Measurements from ENCODE around the gene ZNF652.
"Not testable (repeated sequence)": the region's sequence is repeated elsewhere in the genome, so short reads cannot be mapped to it uniquely, and the experiment has no call there.

The ZNF652 gene

GRCh38 chr17:49384951-49385350 is 22.9 kb upstream of the ZNF652 start:
- no peak for DNase-seq

DNA sequence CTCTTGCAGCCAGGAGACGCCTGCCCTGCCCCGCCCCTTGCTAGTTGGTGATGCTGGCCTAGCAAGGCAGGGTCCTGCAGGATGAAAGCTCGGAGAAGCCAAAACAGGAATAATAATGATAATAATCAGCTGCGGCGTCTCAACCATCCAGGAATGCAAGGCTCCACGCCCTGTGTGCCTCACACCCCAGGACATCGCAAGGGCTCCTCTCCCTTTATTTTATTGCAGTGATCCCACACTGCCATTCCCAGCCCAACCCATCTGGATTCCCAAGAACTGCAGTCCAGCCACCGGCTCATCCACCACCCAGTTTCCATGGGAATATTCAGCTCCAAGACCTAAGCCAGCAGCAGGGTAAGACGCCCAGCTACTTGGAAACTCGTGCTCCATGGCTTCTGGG is 21.0 kb upstream of the ZNF652 start:
- no peak for DNase-seq

DNA sequence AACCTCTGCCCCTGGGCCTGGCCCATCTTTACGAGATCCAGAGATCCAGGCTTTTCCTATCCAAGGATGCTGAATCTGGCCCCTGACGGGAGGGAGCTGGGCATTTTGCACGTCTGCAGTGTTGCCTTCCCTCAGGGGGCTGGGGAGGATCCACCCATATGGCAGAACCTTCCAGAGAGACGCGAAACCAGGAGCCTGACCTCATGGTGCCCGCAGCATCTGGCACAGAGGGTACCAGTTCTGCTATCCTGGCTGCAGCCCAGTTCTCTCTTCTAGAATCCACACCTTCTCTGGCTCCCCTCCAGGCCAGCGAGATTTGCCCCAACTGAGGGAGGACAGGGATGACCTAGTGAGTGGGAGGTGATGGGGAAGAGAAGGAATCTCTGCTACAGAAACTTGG is 20.5 kb upstream of the ZNF652 start:
- no peak for DNase-seq

- no peak for DNase-seq
Observed at GRCh38 chr17:49381793-49382192, 19.7 kb upstream of the ZNF652 start.

DNA sequence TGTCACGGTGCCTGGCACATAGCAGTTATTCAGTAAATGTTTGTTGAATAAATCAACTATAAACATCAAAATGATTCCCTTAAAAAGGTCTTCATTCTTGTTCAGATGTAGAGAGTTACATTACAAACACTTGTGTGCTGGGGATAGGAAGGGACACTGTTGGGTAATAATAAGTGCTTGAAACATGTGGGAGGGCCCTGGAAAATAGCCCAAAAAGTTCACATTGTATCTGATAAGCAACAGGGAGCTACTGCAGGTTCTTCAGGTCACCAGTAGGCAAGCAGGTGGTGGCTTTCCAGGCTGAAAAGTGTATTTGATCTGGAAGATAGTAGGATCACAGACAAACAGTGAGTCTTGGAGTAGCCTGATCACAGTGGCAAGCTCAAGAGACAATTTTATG is 19.0 kb upstream of the ZNF652 start:
- no peak for DNase-seq

DNA sequence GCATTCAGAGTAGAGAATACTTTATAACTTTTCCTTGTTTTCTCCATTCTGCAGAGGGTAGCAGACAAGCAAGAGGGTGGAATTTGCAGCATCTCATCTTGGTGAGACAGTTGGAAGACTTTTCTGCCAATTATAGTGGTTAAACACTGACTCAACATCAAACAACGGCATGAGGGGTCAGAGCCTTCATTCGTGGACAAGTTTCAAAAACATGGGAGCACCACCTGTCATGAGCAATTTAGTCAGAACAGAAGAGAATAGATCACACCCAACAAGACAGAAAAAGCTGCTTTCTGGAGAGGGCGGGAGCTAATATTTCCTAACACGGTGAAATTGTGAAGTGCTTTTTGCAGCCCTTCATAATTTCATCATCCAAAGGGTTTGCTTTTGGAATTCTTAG is 17.9 kb upstream of the ZNF652 start:
- DNase-seq = no peak

- no peak for DNase-seq
Observed at GRCh38 chr17:49378311-49378710, 16.3 kb upstream of the ZNF652 start.

GRCh38 chr17:49375544-49375943 is 13.5 kb upstream of the ZNF652 start:
- no peak for DNase-seq

DNA sequence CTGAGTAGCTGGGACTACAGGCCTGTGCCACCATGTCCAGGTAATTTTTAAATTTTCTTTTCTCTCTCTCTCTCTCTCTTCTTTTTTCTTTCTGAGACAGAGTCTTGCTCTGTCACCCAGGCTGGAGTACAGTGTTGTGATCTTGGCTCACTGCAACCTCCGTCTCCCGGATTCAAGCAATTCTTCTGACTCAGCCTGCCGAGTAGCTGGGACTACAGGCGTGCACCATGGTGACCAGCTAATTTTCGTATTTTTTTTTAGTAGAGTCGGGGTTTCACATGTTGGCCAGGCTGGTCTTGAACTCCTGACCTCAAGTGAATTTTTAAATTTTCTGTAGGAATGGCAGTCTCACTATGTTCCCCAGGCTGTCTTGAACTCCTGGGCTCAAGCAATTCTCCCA is 11.1 kb upstream of the ZNF652 start:
- no peak for DNase-seq

- no peak for DNase-seq
Observed at GRCh38 chr17:49372425-49372824, 10.4 kb upstream of the ZNF652 start.

DNA sequence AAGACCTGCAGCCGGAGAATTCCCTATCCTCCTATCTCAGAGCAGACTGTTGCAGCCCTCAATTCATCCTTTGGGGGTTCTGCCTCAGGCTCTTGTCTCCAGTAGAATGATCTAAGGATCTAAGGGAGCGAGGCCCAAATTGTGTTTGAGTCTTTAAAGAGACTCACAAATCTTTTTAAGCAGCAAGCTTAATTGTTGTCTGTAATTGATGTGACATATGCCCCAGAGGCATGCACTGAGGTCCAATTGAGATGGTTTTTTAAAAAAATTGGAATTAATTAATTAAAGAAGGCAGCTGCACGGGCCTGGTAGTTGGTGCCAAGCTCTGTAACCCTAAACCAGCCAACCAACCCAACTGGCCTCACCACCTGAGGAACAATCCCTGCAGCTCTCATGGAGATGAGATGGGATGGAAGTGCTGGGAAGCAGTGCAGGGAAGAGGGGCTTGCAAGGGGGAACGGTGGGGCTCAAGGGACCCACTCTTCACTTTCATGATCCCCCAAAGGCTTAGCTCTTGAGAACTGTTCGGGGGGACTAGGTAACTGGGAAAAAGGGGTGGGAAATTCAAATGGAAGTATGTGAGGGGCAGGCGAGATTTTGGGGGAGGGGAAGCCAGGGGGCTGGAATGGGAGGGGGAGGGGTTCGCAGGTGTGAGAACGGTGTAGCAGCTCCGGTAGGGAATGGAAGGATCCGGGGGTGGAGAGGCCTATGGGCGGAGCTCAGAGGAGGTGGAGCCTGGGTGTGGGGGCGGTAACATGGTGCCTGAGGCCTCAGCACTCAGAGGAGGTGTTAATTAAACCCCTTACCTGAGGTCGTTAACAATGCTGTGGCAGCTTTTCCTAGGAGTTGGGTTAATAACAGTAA is 9.2 kb upstream of the ZNF652 start:
- DNase-seq = peak; percentile 73

DNA sequence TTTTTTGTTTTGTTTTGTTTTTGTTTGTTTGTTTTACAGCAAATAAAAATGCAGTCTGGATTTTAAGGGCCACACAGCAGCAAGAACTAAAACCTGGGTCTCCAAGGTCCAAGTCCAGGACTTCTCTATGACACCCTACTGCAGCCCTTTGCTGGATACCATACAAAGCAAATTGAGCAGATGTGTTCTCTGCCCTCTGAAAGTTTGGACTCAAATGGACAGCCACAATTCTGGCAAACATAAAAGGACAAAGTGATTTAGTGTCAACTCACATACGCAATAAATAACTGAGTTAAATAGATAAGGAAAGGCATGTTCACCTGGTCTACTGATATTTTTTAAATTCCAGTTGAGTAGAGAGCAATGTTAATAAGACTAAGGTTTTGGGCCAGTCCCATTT is 7.7 kb upstream of the ZNF652 start:
- no peak for DNase-seq

GRCh38 chr17:49369089-49369488 is 7.0 kb upstream of the ZNF652 start:
- no peak for DNase-seq

DNA sequence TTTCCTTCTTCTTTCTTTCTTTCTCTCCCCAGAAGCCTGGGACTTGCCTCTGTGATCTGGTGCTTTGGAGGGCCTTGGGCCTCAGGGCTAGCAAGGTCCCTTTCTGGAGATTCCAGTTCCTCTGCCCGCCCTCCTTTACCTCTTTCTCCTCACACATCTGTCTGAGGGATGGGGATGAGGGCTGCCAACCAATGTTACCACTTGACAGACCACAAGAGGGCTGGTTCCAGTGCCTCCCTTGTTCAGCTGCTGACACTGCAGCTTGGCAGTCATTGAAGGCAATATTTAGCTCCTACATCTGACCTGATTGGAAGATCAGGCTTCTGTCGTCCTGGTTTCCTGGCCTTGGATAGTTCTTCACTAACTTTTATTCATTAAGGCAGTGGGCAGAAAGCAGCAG is 3.6 kb upstream of the ZNF652 start:
- DNase-seq = no peak

DNA sequence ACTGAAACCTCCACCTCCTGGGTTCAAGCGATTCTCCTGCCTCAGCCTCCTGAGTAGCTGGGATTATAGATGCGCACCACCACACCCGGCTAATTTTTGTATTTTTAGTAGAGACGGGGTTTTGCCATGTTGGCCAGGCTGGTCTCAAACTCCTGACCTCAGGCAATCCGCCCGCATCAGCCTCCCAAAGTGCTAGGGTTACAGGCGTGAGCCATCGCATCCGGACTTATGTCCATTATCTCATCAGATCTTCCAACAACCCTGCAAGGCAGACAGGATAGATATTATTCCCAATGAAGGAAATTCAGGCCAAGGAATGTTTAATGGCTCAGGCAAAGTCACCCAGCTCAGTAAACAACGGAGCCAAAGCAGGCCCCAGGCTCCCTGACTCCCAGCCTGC is 3.1 kb upstream of the ZNF652 start:
- DNase-seq = not testable (repeated sequence)

DNA sequence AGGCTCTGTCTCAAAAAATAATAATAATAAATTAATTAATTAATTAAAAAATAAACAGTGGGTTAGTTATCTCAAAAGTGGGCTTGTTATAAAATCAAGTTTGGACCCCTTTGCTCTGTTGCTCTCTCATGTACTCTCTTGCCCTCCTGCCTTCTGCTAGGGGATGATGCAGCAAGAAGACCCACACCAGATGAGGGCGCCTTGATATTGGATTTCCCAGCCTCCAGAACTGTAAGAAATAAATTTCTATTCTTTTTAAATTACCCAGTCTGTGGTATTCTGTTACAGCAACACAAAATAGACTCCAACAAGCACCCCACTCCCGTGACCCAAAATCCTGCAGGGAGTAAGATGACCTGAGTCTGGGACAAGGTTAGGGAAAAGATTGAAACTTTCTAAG is 2.1 kb upstream of the ZNF652 start:
- no peak for DNase-seq

DNA sequence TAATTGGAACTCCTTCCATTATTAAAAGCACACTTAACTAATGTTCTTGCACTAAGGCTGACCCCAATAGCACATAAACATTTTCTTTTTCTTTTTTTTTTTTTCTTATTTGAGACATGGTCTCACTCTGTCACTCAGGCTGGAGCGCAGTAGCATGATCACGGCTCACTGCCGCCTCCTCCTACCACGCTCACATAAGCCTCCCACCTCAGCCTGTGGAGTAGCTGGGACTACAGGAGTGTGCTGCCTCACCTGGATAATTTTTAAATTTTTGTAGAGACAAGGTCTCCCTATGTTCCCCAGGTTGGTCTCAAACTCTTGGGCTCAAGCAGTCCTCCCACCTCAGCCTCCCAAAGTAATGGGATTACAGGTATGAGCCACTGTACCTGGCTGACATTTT is 1.2 kb upstream of the ZNF652 start:
- DNase-seq = no peak

- DNase-seq = no peak
Observed at GRCh38 chr17:49362723-49363117, 670 bp upstream of the ZNF652 start.

DNA sequence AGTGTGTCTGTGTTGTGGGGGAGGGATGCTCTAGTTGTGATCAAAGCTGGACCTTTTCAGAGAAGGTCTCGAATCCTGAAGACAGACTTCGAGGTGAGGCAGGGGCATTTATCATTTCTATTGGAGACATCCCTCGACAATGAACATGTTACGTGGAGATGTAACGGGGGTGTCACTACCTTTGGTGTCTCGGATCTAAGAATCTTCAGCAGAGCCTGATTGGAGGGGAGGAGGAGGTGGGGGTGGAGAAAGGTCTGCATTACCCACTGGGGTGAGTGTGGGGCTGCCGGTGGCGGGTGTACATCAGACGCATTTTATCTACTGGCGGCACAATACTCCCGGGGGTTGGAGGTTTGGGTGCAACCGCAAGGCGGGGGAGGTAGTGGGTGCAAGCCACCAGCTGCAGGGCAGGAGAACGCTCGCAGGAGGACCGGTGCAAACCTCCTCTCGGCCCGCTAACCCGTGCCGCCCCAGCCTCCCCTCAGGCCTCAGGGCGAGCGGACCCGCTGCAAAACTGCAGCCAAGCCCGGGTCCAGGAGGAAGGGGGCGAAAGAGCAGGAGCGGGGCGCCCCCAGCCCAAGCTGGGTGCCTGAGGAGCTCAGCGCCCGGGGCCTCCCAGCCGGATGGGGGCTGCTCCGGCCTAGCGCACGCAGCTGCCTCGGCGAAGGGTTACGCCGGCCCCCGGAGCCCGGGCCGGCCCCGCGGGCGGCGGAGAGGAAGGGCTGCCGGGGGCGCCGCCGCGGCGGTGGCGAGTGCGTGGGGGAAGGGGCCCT is 735 bp downstream of the ZNF652 start:
- peak; percentile 25 for DNase-seq

DNA sequence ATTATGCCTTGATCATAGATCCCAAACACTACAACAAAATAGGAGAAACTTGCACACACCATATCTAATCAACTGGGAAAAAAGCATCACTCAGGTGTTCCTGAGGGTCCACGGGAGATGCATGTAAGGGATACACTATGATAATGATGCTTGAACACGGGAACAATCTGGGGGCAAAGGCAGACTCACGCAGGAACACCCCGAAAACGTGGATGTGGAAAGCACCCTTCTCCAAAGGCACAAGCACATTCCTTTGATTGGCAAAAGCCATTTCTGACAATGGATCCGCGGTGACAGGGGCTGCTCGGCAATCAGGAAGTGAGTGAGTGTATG is 1.3 kb downstream of the ZNF652 start:
- DNase-seq = no peak

DNA sequence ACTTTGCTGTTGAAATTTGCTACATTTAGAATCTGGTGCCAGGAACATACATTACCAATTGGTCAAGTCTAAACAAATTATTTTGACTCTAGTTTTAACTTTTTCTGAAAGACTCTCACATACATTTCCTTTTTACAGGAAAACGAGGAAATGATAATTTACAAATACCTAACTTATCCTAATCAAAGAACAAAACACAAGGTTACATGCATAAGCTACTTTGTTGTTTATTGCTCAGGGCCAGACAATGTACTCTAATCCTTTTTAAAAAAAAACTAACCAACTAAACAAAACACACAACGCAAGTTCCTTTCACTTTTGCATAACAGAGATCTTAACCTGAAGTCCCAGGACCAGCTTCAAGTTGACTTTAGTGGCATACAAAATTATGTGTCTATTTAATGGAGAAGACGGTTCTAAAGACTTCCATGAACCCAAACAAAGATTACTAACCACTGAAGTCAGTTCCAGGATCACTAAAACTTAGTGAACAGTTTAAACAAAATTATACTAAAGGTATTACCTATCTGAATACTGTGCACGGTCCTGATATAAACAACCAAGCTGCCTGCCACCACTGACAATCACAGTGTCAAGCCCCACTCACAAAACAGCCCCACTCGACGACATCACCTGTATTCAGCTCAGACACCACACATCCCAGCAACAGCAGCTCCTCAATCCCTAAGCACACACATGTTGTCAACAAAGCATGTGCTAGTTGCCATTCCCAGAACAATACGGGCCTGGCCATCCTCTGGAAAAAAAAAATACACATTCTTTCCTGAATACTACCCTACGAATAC is 1.9 kb downstream of the ZNF652 start:
- DNase-seq = no peak

DNA sequence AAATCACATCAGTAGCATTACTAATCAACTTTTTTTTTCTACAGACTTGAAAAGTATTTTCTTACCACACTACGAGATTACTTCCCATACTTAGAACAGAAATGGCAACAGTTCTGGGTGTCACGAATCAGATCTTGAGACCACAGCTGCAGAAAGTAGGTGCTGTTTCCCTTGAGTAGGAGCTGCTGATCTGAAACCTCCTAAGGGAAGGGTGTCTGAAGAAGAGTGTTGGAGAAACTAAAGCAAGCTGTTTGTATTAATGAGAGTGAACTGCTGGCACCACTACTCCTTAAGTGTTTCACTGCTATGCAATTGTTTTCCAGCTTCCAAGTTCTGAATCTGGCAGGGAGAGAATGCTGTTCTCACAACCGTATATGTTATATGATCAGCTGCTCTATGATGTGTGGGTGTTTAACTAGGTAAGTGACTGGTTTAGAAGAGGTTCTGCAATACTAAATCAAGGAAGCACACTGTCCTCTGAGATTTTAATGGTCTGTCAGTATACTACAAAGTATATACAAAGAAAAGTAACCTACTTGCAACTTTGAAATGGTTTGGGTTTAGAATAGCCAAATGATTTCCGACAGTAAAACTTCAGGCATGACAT is 3.3 kb downstream of the ZNF652 start:
- no peak for DNase-seq

GRCh38 chr17:49357516-49357915 is 4.5 kb downstream of the ZNF652 start:
- DNase-seq = no peak
